Smooth muscle cell (in vitro differentiated cells): ENCODE data around the gene RNF212. TPM values are rescaled to one million over a fixed set of nuclear protein-coding genes. Genes with fewer than 3 reads are reported as not detected.

Experiments
- DNase-seq: peaks from one replicate; lab custom pipeline; 2025; ENCODE audit not compliant: unreplicated experiment; lab: John Stamatoyannopoulos, UW
- H2AFZ ChIP-seq: fragments of 200-600 bp; sonication (generic); 2 replicates; pipeline ENCODE4 v1.6.0; 2016; ENCODE audit warnings: antibody characterized with exemption, low read depth, mild to moderate bottlenecking
- H3F3A ChIP-seq: fragments of 200-600 bp; sonication (generic); 2 replicates; pipeline ENCODE4 v1.6.0; 2017; ENCODE audit warnings: antibody characterized with exemption, low read depth
- H3K27ac ChIP-seq: fragments of 200-600 bp; sonication (generic); 2 replicates; pipeline ENCODE4 v1.5.1; 2016; ENCODE audit warnings: low read depth, mild to moderate bottlenecking
- H3K27me3 ChIP-seq: fragments of 200-600 bp; sonication (generic); 2 replicates; pipeline ENCODE4 v1.6.1; 2016; ENCODE audit warnings: low read depth, mild to moderate bottlenecking
- H3K36me3 ChIP-seq: fragments of 200-600 bp; sonication (generic); 2 replicates; pipeline ENCODE4 v1.5.1; 2016; ENCODE audit warnings: low read depth
- H3K4me1 ChIP-seq: fragments of 200-600 bp; sonication (generic); 2 replicates; pipeline ENCODE4 v1.5.1; 2016; ENCODE audit warnings: low read depth
- H3K4me2 ChIP-seq: fragments of 200-600 bp; sonication (generic); 2 replicates; pipeline ENCODE4 v1.6.0; 2016; ENCODE audit warnings: mild to moderate bottlenecking
- H3K4me3 ChIP-seq: fragments of 200-600 bp; sonication (generic); 2 replicates; pipeline ENCODE4 v1.5.1; 2016; ENCODE audit warnings: mild to moderate bottlenecking
- H3K79me2 ChIP-seq: fragments of 200-600 bp; sonication (generic); 2 replicates; pipeline ENCODE4 v1.6.0; 2016; ENCODE audit warnings: low read depth, mild to moderate bottlenecking
- H3K9ac ChIP-seq: fragments of 200-600 bp; sonication (generic); 2 replicates; pipeline ENCODE4 v1.6.0; 2016; ENCODE audit warnings: low read depth
- H3K9me3 ChIP-seq: fragments of 200-600 bp; sonication (generic); replicated peaks from 2 replicates; pipeline ENCODE4 v1.5.1; 2016; ENCODE audit warnings: low read depth
- H4K20me1 ChIP-seq: fragments of 200-600 bp; sonication (generic); 2 replicates; pipeline ENCODE4 v1.6.0; 2016; ENCODE audit warnings: low read depth
- WGBS: methylation state at CpG from one replicate; pipeline ENCODE4 v1.1.7; 2016; ENCODE audit warnings: low lambda C conversion rate; 5-methylcytosine and 5-hydroxymethylcytosine counted together
- polyA plus RNA-seq: library from polyadenylated mRNA; unstranded; fragments of >200 nt; fragmentation: Nextera tagmentation; extraction: Ambion mirVana; gene quantifications from 2 replicates; pipeline ENCODE4 v1.2.1, GENCODE V29; 2016
- total RNA-seq: library from RNA; depleted of rRNA; stranded (reverse); fragments of >200 nt; gene quantifications from 2 replicates; pipeline ENCODE4 v1.2.3, GENCODE V29; 2014
- TF ChIP-seq, protein P1 (sequence below): fragments of 200-600 bp; sonication (generic); IDR thresholded peaks from 2 replicates; pipeline ENCODE4 v1.5.1; 2017; ENCODE audit warnings: borderline replicate concordance, mild to moderate bottlenecking, antibody characterized with exemption; ENCODE audit not compliant: insufficient read depth, poor library complexity, severe bottlenecking

RNF212 gene
- total and polyA plus RNA-seq, 2 experiments from 2014 or later = 1.3 to 4.6 TPM

DNA sequence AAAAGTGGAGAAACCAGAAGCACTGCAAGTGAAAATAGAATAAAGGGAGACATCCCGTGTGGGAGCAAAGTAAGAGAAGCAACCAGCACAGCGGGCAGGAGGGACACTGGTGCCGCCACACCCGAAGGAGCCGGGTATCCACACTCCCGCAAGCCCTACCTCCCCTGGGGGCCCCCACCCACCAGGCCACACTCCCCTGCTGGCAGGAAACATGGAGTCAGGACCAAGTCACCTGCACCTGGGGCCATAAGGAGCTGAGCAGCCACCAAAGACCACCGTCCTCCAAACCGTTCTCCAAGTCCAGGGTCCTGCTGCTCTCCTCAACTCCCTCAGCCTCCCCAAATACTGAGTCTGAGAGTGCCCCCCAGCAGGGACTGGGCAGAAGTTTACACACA, 71.4 kb downstream of the RNF212 start:
- Histone ChIP-seq H3K27me3 (no peaks in the 10 kb centered on the region), H3K79me2 (no peaks in the 10 kb centered on the region), H3K9ac (no peak overlapping the region), H3K27ac (no peak overlapping the region), H3F3A (no peaks in the 10 kb centered on the region), H4K20me1 (no peaks in the 10 kb centered on the region), H3K4me2 (no peak overlapping the region), H3K9me3 (no peaks in the 10 kb centered on the region), H3K36me3 (no peaks in the 10 kb centered on the region), H2AFZ (no peak overlapping the region), H3K4me1 (peaks cover 24% of the 10 kb centered on the region), H3K4me3 (no peak overlapping the region)
- DNase-seq = no peak
- TF ChIP-seq, protein P1, sequence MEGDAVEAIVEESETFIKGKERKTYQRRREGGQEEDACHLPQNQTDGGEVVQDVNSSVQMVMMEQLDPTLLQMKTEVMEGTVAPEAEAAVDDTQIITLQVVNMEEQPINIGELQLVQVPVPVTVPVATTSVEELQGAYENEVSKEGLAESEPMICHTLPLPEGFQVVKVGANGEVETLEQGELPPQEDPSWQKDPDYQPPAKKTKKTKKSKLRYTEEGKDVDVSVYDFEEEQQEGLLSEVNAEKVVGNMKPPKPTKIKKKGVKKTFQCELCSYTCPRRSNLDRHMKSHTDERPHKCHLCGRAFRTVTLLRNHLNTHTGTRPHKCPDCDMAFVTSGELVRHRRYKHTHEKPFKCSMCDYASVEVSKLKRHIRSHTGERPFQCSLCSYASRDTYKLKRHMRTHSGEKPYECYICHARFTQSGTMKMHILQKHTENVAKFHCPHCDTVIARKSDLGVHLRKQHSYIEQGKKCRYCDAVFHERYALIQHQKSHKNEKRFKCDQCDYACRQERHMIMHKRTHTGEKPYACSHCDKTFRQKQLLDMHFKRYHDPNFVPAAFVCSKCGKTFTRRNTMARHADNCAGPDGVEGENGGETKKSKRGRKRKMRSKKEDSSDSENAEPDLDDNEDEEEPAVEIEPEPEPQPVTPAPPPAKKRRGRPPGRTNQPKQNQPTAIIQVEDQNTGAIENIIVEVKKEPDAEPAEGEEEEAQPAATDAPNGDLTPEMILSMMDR = no peak
- WGBS = 93% methylated on average over 8 of the region's 8 CpGs

DNA sequence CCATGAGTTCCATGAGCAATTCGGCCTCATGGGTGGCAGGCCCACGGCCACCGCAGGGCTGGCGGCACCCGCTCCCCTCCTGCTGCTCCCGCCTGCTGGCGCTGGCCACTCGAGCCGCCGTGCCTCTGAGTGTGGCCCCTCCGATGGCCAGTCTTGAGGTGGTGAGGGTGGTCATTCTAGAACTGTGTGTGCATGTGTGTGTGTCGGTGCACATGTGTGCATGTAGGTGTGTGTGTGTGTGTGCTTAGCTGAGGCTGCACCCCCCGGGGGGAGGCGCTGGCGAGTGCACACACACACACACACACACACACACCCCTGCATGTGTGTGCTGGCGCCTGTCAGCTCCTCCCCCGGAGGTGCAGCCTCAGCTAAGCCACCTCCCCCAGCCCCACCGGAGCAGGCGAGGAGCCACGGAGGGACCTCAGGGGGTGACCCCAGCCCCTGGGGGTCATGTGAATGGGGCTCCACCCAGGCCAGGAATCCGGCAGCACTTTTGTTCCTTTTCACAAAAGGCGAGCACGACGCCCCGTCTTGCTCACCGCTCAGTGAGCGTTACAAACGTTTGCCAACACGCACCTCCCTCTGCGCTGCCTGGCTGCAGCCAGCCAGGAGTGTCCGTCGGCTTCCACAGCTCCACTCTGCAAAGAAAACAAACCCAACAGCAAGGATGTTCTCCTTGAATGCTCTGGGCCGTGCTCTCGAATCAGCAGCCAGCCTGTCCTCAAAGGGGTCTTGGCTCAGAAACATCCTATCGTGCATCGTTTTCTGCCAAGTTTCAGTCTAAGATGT, 72.0 kb downstream of the RNF212 start:
- H3K27me3 ChIP-seq = no peaks in the 10 kb centered on the region
- H4K20me1 ChIP-seq = no peaks in the 10 kb centered on the region
- no peak overlapping the region for H2AFZ ChIP-seq
- no peak overlapping the region for H3K9ac ChIP-seq
- H3K4me2 ChIP-seq = no peak overlapping the region
- no peaks in the 10 kb centered on the region for H3F3A ChIP-seq
- H3K36me3 ChIP-seq = no peaks in the 10 kb centered on the region
- H3K4me3 ChIP-seq = no peak overlapping the region
- DNase-seq = no peak
- peaks cover 26% of the 10 kb centered on the region for H3K4me1 ChIP-seq
- WGBS = 82% methylated on average over 31 of the region's 36 CpGs
- TF ChIP-seq, protein P1 = no peak
- no peak overlapping the region for H3K27ac ChIP-seq
- H3K9me3 ChIP-seq = no peaks in the 10 kb centered on the region
- no peaks in the 10 kb centered on the region for H3K79me2 ChIP-seq

GRCh38 chr4:1040344-1041146, 72.8 kb downstream of the RNF212 start:
- Histone ChIP-seq H3K27ac (no peak overlapping the region), H3K9me3 (no peaks in the 10 kb centered on the region), H3K4me1 (peaks cover 26% of the 10 kb centered on the region), H3K27me3 (no peaks in the 10 kb centered on the region), H3K9ac (no peak overlapping the region), H3F3A (no peaks in the 10 kb centered on the region), H3K79me2 (no peaks in the 10 kb centered on the region), H3K36me3 (no peaks in the 10 kb centered on the region), H2AFZ (no peak overlapping the region), H3K4me3 (no peak overlapping the region), H3K4me2 (no peak overlapping the region), H4K20me1 (no peaks in the 10 kb centered on the region)
- no peak for DNase-seq
- 97% methylated on average over 21 of the region's 21 CpGs for WGBS
- TF ChIP-seq, protein P1 = no peak
